GM08714 (cell line): ENCODE measurements around the gene C22orf42.

Source experiments
- H3K4me3 ChIP-seq: fragments of 200-500 bp; sonication (Bioruptor generic); 2 replicates; pipeline ENCODE4 v1.5.1; 2014; ENCODE audit warnings: mild to moderate bottlenecking, low read length, inconsistent platforms
- ZNF274 ChIP-seq: IDR thresholded peaks from 2 replicates; pipeline ENCODE4 v1.6.1; 2012; ENCODE audit warnings: mild to moderate bottlenecking, low read depth, low read length

Gene C22orf42

GRCh38 chr22:32158712-32159533 is at the start of gene C22orf42:
Gene C22orf42 (minus strand): TSS chr22:32159303. CDS start chr22:32159215, 88 bp downstream.
- TF ChIP-seq ZNF274 = no peak
- no peak within 1 kb of the TSS for H3K4me3 ChIP-seq

- no peak overlapping the region for H3K4me3 ChIP-seq
- no peak for TF ChIP-seq ZNF274
Measured at GRCh38 chr22:32208681-32209080, 49.6 kb upstream of the C22orf42 start.

- no peak overlapping the region for H3K4me3 ChIP-seq
- no peak for TF ChIP-seq ZNF274
Measured at GRCh38 chr22:32207971-32208480, 48.9 kb upstream of the C22orf42 start.

- H3K4me3 ChIP-seq = no peak overlapping the region
- no peak for TF ChIP-seq ZNF274
Measured at GRCh38 chr22:32206774-32207758, 48.0 kb upstream of the C22orf42 start.

- H3K4me3 ChIP-seq = no peak overlapping the region
- TF ChIP-seq ZNF274 = no peak
Measured at GRCh38 chr22:32205974-32206773, 47.1 kb upstream of the C22orf42 start.

- TF ChIP-seq ZNF274 = no peak
- H3K4me3 ChIP-seq = peak within 1 kb of the TSS; percentile 1; the same call in 1 of the 2 replicates
Measured at GRCh38 chr22:32204856-32205722, 46.0 kb upstream of the C22orf42 start, which contains the start of gene RFPL2. Gene RFPL2 (minus strand): TSS chr22:32205073. CDS start chr22:32202451, 2,622 bp downstream.

- TF ChIP-seq ZNF274 = no peak
- H3K4me3 ChIP-seq = peak overlapping the region; percentile 1; the same call in 1 of the 2 replicates
Measured at GRCh38 chr22:32204040-32204855, 45.1 kb upstream of the C22orf42 start.

GRCh38 chr22:32203181-32204039 is 44.3 kb upstream of the C22orf42 start:
- no peak for TF ChIP-seq ZNF274

GRCh38 chr22:32202539-32203180 is 43.6 kb upstream of the C22orf42 start:
- H3K4me3 ChIP-seq = no peak overlapping the region
- TF ChIP-seq ZNF274 = no peak

More at GRCh38 chr22:32203181-32204039, 44.3 kb upstream of the C22orf42 start:
- H3K4me3 ChIP-seq = no peak overlapping the region

- no peak for TF ChIP-seq ZNF274
- no peak overlapping the region for H3K4me3 ChIP-seq
Measured at GRCh38 chr22:32202161-32202538, 43.0 kb upstream of the C22orf42 start.
